HG03159 (cell line): ENCODE results near the gene EEF2K.

ENCODE experiments used
- ATAC-seq: cut with Tn5 transposase; IDR thresholded peaks from one replicate; pipeline ENCODE4 v1.9.1; 2021; ENCODE audit warnings: mild to moderate bottlenecking, moderate library complexity; ENCODE audit not compliant: unreplicated experiment

The EEF2K gene

GRCh38 chr16:22314661-22315626 is 108.9 kb downstream of the EEF2K start:
- ATAC-seq, result no peak

- no peak for ATAC-seq
These were observed 109.9 kb downstream of the EEF2K start for GRCh38 chr16:22315979-22316378.

GRCh38 chr16:22316411-22316811 is 110.3 kb downstream of the EEF2K start:
- no peak for ATAC-seq

GRCh38 chr16:22317001-22317530 is 111.0 kb downstream of the EEF2K start:
- ATAC-seq, result no peak

GRCh38 chr16:22317625-22318024 is 111.5 kb downstream of the EEF2K start:
- no peak for ATAC-seq

- no peak for ATAC-seq
These were observed 112.7 kb downstream of the EEF2K start for GRCh38 chr16:22318690-22319358.

- ATAC-seq, result no peak
These were observed 114.7 kb downstream of the EEF2K start for GRCh38 chr16:22320572-22321339.

GRCh38 chr16:22321340-22322001 is 115.4 kb downstream of the EEF2K start:
- no peak for ATAC-seq

GRCh38 chr16:22322021-22322471 is 116.0 kb downstream of the EEF2K start:
- no peak for ATAC-seq

GRCh38 chr16:22322741-22323140 is 116.7 kb downstream of the EEF2K start:
- ATAC-seq, result no peak

GRCh38 chr16:22323173-22323958 is 117.3 kb downstream of the EEF2K start:
- no peak for ATAC-seq

- no peak for ATAC-seq
These were observed 118.1 kb downstream of the EEF2K start for GRCh38 chr16:22323959-22324786.

GRCh38 chr16:22324787-22325597 is 118.9 kb downstream of the EEF2K start:
- no peak for ATAC-seq

GRCh38 chr16:22325598-22326368 is 119.7 kb downstream of the EEF2K start:
- no peak for ATAC-seq

GRCh38 chr16:22326369-22326652 is 120.2 kb downstream of the EEF2K start:
- ATAC-seq, result no peak

- ATAC-seq, result no peak
These were observed 120.8 kb downstream of the EEF2K start for GRCh38 chr16:22326771-22327445.

GRCh38 chr16:22327446-22327775 is 121.3 kb downstream of the EEF2K start:
- ATAC-seq, result no peak
